Activated CD4-positive, alpha-beta T cell treated with anti-CD3 and anti-CD28 coated beads, Interleukin-2, amount 10 ng/mL, durations not matched to agents 7 days and 5 days (primary cell): ENCODE data around the gene TEC. TPM values are rescaled to one million over a fixed set of nuclear protein-coding genes. Genes with fewer than 3 reads are reported as not detected.

Source experiments
- CTCF ChIA-PET: fragments of 350-600 bp; sonication (Branson Sonifier 250); formaldehyde crosslinking; loops from one replicate; lab custom pipeline; 2021; ENCODE audit warnings: antibody characterized with exemption; lab: Charles Lee
- POLR2A ChIA-PET: fragments of 350-600 bp; sonication (Branson Sonifier 250); formaldehyde crosslinking; loops from one replicate; lab custom pipeline; 2021; ENCODE audit warnings: antibody characterized with exemption; lab: Charles Lee
- DNase-seq: peaks from one replicate; pipeline ENCODE4 v3.0.0-alpha.2; 2020
- H3K27ac Mint-ChIP-seq: one replicate; pipeline ENCODE4 v1.8.0; 2021; ENCODE audit warnings: mild to moderate bottlenecking, moderate library complexity, mixed read lengths
- H3K27me3 Mint-ChIP-seq: one replicate; pipeline ENCODE4 v1.8.0; 2021; ENCODE audit warnings: mixed read lengths
- H3K36me3 Mint-ChIP-seq: one replicate; pipeline ENCODE4 v1.8.0; 2021; ENCODE audit warnings: low read depth, mixed read lengths
- H3K4me1 Mint-ChIP-seq: one replicate; pipeline ENCODE4 v1.8.0; 2021; ENCODE audit warnings: mixed read lengths
- H3K4me3 Mint-ChIP-seq: one replicate; pipeline ENCODE4 v1.8.0; 2021; ENCODE audit warnings: mild to moderate bottlenecking, moderate library complexity, mixed read lengths
- H3K9me3 Mint-ChIP-seq: one replicate; pipeline ENCODE4 v1.8.0; 2021; ENCODE audit warnings: mixed read lengths
- total RNA-seq, 2 experiments: library from RNA; stranded (reverse); gene quantifications; one replicate each; pipeline ENCODE4 v1.2.3, GENCODE V29; 2021

Gene TEC
- total RNA-seq, 2 experiments from 2014 or later: 1.0 to 1.1 TPM

DNA sequence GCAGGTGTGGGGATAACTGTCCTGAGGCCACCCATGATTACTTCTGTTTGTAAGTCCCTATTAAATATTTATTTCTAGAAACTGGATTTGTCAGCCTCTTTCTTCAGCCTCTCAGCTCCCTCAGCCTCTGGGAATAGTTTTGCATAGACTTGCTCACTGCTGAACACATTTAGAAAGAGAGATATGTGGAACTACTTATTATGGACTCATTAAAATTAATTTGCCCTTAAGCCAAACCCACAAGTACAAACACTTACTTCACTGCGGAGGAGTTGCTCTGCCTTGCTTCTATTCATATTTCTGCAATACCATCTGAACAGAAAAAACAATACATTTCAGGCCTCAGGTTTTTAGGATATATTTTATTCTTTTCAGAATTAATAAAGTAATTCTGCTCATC, 113.2 kb downstream of the TEC start:
- peaks cover 31% of the 10 kb centered on the region for H3K9me3 Mint-ChIP-seq
- H3K27ac Mint-ChIP-seq: no peak overlapping the region
- POLR2A ChIA-PET: no interaction called here
- H3K27me3 Mint-ChIP-seq: no peaks in the 10 kb centered on the region
- no peak for DNase-seq
- H3K4me3 Mint-ChIP-seq: no peak overlapping the region
- peaks cover 22% of the 10 kb centered on the region for H3K36me3 Mint-ChIP-seq
- CTCF ChIA-PET: no interaction called here
- H3K4me1 Mint-ChIP-seq: no peaks in the 10 kb centered on the region

- Mint-ChIP-seq H3K9me3 (peaks cover 31% of the 10 kb centered on the region), H3K27ac (no peak overlapping the region), H3K4me3 (no peak overlapping the region), H3K36me3 (peaks cover 22% of the 10 kb centered on the region), H3K4me1 (no peaks in the 10 kb centered on the region), H3K27me3 (no peaks in the 10 kb centered on the region)
- ChIA-PET CTCF (no interaction called here), POLR2A (no interaction called here)
- no peak for DNase-seq
Measured at GRCh38 chr4:48153791-48154550, 115.7 kb downstream of the TEC start.

GRCh38 chr4:48152259-48152658, 117.4 kb downstream of the TEC start:
- H3K36me3 Mint-ChIP-seq: peaks cover 18% of the 10 kb centered on the region
- H3K4me3 Mint-ChIP-seq: no peak overlapping the region
- DNase-seq: no peak
- no peaks in the 10 kb centered on the region for H3K4me1 Mint-ChIP-seq
- peaks cover 30% of the 10 kb centered on the region for H3K9me3 Mint-ChIP-seq
- no peaks in the 10 kb centered on the region for H3K27me3 Mint-ChIP-seq
- ChIA-PET CTCF (no interaction called here), POLR2A (no interaction called here)
- H3K27ac Mint-ChIP-seq: no peak overlapping the region

- Mint-ChIP-seq H3K27me3 (no peaks in the 10 kb centered on the region), H3K4me1 (no peaks in the 10 kb centered on the region), H3K36me3 (peaks cover 6% of the 10 kb centered on the region), H3K27ac (no peak overlapping the region), H3K9me3 (peaks cover 15% of the 10 kb centered on the region), H3K4me3 (no peak overlapping the region)
- CTCF ChIA-PET: no interaction called here
- POLR2A ChIA-PET: no interaction called here
- no peak for DNase-seq
Measured at GRCh38 chr4:48149827-48150370, 119.7 kb downstream of the TEC start.

- H3K4me1 Mint-ChIP-seq: no peaks in the 10 kb centered on the region
- H3K9me3 Mint-ChIP-seq: no peaks in the 10 kb centered on the region
- H3K4me3 Mint-ChIP-seq: no peak overlapping the region
- H3K36me3 Mint-ChIP-seq: no peaks in the 10 kb centered on the region
- CTCF ChIA-PET: no interaction called here
- H3K27ac Mint-ChIP-seq: no peak overlapping the region
- POLR2A ChIA-PET: no interaction called here
- DNase-seq: no peak
- no peaks in the 10 kb centered on the region for H3K27me3 Mint-ChIP-seq
Measured at GRCh38 chr4:48147621-48148020, 122.0 kb downstream of the TEC start.

DNA sequence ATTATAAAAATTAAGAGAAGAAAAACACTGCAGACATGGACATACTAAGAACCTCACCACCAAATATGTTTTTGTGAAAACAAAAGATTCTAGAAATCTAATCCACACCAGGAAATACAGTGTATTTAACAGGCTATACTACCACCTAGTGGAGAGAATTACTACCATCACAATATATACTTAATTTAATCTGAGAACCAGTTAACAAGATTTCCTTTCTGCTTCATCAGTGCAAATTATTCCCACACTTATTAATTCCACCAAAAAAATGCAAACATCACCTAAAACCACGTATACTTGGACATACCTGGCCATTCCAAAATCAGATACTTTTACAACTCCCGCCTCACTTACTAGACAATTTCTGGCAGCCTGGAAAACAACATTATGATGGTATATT, 128.6 kb downstream of the TEC start:
- ChIA-PET CTCF (interaction anchor here (1.7 kb wide), 1 partner anchor 11 kb away, joined by 6 read pairs; no protein-coding TSS in a partner anchor), POLR2A (no interaction called here)
- DNase-seq: no peak
- H3K4me1 Mint-ChIP-seq: peaks cover 49% of the 10 kb centered on the region
- peak overlapping the region; percentile 43 for H3K27ac Mint-ChIP-seq
- no peaks in the 10 kb centered on the region for H3K27me3 Mint-ChIP-seq
- no peaks in the 10 kb centered on the region for H3K9me3 Mint-ChIP-seq
- no peak overlapping the region for H3K4me3 Mint-ChIP-seq
- H3K36me3 Mint-ChIP-seq: peaks cover 9% of the 10 kb centered on the region

DNA sequence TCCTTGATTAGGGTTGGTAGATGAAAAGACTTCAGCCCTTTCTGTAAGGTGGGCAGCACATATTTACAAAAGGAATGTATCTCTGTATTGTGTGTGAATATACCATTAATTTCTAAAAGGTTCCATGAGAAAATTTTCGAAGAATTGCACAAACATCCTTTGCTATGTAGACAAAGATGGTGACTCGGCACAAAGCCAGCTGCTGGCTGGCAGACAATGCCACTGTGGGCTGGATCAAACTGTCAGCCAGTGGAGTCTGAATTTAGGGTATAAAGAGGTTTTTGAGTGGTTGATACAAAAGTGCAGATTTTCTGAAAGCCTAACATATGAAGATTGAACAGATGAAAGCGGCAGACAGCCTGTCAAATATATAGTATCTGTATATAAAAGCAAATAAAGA, 129.9 kb downstream of the TEC start:
- H3K36me3 Mint-ChIP-seq: peaks cover 9% of the 10 kb centered on the region
- peak overlapping the region; percentile 54 for H3K4me3 Mint-ChIP-seq
- ChIA-PET CTCF (interaction anchor here (0.7 to 3.2 kb wide), 5 partner anchors 11 to 234 kb away, joined by 3 to 33 read pairs (median 3); no protein-coding TSS in a partner anchor), POLR2A (interaction anchor here (0.7 to 3.0 kb wide), 2 partner anchors 11 to 636 kb away, joined by 4 to 25 read pairs; no protein-coding TSS in a partner anchor)
- no peak for DNase-seq
- no peaks in the 10 kb centered on the region for H3K9me3 Mint-ChIP-seq
- peak overlapping the region; percentile 91 for H3K27ac Mint-ChIP-seq
- peaks cover 62% of the 10 kb centered on the region for H3K4me1 Mint-ChIP-seq
- H3K27me3 Mint-ChIP-seq: no peaks in the 10 kb centered on the region

GRCh38 chr4:48138936-48139335, 130.7 kb downstream of the TEC start:
- DNase-seq: peak; percentile 71
- Mint-ChIP-seq H3K27ac (peak overlapping the region; percentile 91), H3K9me3 (no peaks in the 10 kb centered on the region), H3K4me1 (peaks cover 69% of the 10 kb centered on the region), H3K36me3 (peaks cover 9% of the 10 kb centered on the region), H3K4me3 (peak overlapping the region; percentile 54), H3K27me3 (no peaks in the 10 kb centered on the region)
- POLR2A ChIA-PET: interaction anchor here (0.7 to 3.0 kb wide), 2 partner anchors 10 to 637 kb away, joined by 4 to 25 read pairs; no protein-coding TSS in a partner anchor
- CTCF ChIA-PET: interaction anchor here (0.8 to 3.2 kb wide), 6 partner anchors 10 to 205 kb away, joined by 3 to 33 read pairs (median 3); no protein-coding TSS in a partner anchor

DNA sequence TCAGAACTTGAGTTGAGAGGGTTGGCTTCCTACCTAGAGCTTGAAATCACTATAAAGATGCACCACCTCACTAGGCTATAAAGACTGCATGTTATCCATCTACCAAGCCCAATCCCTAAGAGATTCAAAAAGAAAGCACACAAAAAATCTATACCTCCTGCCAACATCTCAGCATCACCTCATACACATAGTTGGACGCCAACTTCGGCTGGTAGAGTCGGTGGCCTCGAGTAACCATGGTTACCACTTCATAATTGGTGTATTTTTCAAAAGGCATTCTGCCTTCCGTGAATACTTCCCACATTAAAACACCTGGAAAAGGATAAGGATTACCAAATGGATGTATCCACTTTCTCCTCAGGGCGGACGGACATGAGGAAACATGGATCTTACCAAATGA, 131.1 kb downstream of the TEC start:
- Mint-ChIP-seq H3K27ac (peak overlapping the region; percentile 91), H3K4me1 (peaks cover 69% of the 10 kb centered on the region), H3K27me3 (no peaks in the 10 kb centered on the region), H3K4me3 (peak overlapping the region; percentile 54), H3K9me3 (no peaks in the 10 kb centered on the region), H3K36me3 (peaks cover 12% of the 10 kb centered on the region)
- POLR2A ChIA-PET: interaction anchor here (3.0 kb wide), 1 partner anchor 9 kb away, joined by 25 read pairs; no protein-coding TSS in a partner anchor
- no peak for DNase-seq
- CTCF ChIA-PET: interaction anchor here (0.8 to 3.2 kb wide), 5 partner anchors 10 to 205 kb away, joined by 3 to 33 read pairs (median 3); no protein-coding TSS in a partner anchor

- peaks cover 16% of the 10 kb centered on the region for H3K36me3 Mint-ChIP-seq
- no peaks in the 10 kb centered on the region for H3K27me3 Mint-ChIP-seq
- H3K9me3 Mint-ChIP-seq: no peaks in the 10 kb centered on the region
- H3K4me3 Mint-ChIP-seq: peak overlapping the region; percentile 54
- DNase-seq: peak; percentile 36
- ChIA-PET CTCF (interaction anchor here (0.7 to 3.2 kb wide), 3 partner anchors 9 to 29 kb away, joined by 3 to 33 read pairs (median 4); no protein-coding TSS in a partner anchor), POLR2A (interaction anchor here (3.0 kb wide), 1 partner anchor 9 kb away, joined by 25 read pairs; no protein-coding TSS in a partner anchor)
- peak overlapping the region; percentile 91 for H3K27ac Mint-ChIP-seq
- H3K4me1 Mint-ChIP-seq: peaks cover 69% of the 10 kb centered on the region
Measured at GRCh38 chr4:48137846-48138245, 131.8 kb downstream of the TEC start.

DNA sequence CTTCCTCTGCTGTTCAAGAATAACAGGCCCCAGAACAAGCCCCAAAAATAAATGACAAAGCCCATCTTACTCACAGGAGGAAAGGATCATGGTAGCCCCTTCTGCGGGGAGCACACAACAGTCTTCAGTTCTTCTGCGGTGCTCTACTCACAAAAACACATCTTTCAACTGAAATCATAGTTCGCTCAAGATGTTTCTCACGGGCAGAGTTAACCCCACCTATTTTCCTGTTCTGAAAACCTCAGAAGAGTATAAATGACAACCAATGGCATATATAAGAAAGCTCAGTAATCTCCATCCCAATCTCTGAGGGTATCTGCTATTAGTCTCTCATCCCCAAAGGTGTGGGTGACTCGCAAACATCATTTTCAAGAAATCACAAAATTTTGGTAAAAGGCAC, 135.6 kb downstream of the TEC start, which contains the start of gene TXK:
TSS of gene TXK (minus strand) at position 170 of the 400 bp plus-strand sequence. CDS start at position 90, 80 bp downstream.
- DNase-seq: peak; percentile 41
- H3K9me3 Mint-ChIP-seq: no peaks in the 10 kb centered on the region
- peak within 1 kb of the TSS; percentile 93 for H3K27ac Mint-ChIP-seq
- H3K27me3 Mint-ChIP-seq: no peaks in the 10 kb centered on the region
- ChIA-PET POLR2A (no interaction called here), CTCF (interaction anchor here (0.7 to 1.8 kb wide), 2 partner anchors 16 to 219 kb away, joined by 3 to 4 read pairs; no protein-coding TSS in a partner anchor)
- H3K4me3 Mint-ChIP-seq: peak within 1 kb of the TSS; percentile 87
- peaks cover 75% of the 10 kb centered on the region for H3K4me1 Mint-ChIP-seq
- peaks cover 48% of the 10 kb centered on the region for H3K36me3 Mint-ChIP-seq

DNA sequence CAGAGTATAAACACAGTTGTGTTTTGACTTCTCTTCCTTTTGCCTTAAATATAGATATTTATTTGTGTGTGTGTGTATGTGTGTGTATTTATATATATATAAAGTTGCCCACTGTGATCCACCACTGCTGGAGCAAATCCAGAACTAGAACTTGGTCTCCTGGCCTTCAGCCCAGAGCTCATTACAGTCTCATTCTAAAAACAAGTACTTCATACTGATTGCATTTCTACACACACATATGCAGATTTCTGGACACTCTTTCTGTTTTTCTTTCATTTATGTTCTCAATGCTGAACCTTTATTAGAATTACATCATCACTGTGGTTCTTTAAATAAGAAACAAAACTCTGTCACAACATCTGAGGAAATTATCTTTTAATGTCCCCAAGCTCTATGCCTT, 136.0 kb downstream of the TEC start:
- peak overlapping the region; percentile 93 for H3K27ac Mint-ChIP-seq
- no peaks in the 10 kb centered on the region for H3K27me3 Mint-ChIP-seq
- POLR2A ChIA-PET: no interaction called here
- peaks cover 75% of the 10 kb centered on the region for H3K4me1 Mint-ChIP-seq
- DNase-seq: no peak
- H3K36me3 Mint-ChIP-seq: peaks cover 49% of the 10 kb centered on the region
- CTCF ChIA-PET: interaction anchor here (0.7 to 1.8 kb wide), 2 partner anchors 16 to 218 kb away, joined by 3 to 4 read pairs; no protein-coding TSS in a partner anchor
- H3K4me3 Mint-ChIP-seq: peak overlapping the region; percentile 87
- H3K9me3 Mint-ChIP-seq: no peaks in the 10 kb centered on the region
